ENCODE data around the gene PPP1R9B.

PPP1R9B gene, protein sequence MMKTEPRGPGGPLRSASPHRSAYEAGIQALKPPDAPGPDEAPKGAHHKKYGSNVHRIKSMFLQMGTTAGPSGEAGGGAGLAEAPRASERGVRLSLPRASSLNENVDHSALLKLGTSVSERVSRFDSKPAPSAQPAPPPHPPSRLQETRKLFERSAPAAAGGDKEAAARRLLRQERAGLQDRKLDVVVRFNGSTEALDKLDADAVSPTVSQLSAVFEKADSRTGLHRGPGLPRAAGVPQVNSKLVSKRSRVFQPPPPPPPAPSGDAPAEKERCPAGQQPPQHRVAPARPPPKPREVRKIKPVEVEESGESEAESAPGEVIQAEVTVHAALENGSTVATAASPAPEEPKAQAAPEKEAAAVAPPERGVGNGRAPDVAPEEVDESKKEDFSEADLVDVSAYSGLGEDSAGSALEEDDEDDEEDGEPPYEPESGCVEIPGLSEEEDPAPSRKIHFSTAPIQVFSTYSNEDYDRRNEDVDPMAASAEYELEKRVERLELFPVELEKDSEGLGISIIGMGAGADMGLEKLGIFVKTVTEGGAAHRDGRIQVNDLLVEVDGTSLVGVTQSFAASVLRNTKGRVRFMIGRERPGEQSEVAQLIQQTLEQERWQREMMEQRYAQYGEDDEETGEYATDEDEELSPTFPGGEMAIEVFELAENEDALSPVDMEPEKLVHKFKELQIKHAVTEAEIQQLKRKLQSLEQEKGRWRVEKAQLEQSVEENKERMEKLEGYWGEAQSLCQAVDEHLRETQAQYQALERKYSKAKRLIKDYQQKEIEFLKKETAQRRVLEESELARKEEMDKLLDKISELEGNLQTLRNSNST

DNA sequence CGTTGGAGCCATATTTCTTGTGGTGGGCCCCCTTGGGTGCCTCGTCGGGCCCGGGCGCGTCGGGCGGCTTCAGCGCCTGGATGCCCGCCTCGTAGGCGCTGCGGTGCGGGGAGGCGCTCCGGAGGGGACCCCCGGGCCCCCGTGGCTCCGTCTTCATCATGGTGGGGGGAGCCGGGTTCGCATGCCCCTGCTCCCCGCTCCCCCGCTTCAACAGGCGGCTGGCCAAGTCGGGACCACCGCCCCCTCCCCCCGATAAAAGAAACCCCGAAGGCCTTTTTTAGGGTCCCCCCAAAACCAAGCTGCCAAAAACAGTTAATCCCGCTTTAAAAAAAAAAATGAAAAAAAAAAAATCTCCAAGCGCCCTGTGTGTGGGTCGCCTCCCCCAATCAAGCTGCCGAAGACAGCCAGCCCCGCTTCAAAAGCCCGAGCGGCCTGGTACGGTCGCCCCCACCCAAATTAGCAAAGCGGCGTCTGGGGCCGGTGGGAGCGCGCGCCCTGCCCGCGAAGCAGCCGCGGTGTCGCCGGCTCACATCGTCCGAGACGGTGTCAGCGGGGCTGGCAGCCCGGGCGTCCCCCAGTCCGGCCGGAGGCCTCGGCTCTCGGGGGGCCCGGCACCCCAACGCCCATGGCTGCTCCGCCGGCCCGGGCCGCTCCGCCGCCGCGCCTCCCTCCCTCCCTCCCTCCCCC, at the start of gene PPP1R9B:
Gene PPP1R9B, minus strand, starts transcription at position 324 of the 687 bp plus-strand sequence. Its CDS starts 164 bp downstream, at position 160.
- no peak for DNase-seq
- TF ChIP-seq POLR2A (IDR thresholded peaks at IDR 0.05; ENCODE audit: low read length) (peak; percentile 9), GATA1 (IDR thresholded peaks at IDR 0.05; ENCODE audit: low read depth, low read length) (no peak)

DNA sequence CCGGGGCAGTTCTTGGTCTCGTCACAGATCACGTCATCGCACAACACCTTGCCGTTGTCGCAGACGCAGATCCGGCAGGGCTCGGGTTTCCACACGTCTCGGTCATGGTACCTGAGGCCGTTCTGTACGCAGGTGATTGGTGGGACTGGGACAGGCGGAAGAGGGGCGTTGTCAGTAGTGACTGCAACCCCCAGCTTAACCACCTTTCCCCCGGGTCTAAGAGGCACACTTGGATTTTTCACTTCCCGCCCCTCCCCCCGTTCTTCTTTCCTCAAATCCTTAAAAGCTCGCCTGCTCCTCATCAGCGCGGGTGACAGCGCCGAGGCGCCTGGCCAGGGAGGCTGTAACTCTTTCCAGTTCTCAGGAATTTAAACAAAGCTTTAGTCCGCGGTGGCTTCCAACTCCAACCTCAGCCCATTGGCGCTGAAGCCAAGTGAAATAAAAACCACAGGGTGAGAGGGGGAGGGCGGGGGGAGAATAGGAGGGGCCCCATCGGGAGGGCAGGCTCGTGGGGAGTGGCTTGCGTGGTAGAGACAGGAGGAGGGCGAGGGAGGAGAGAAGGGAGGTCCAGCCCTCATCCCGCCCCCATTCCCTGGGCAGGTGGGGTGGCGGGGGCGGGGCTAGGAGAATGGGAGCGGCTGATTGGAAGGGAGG, 49.5 kb upstream of the PPP1R9B start:
- peak; percentile 58 to 68 for DNase-seq
- TF ChIP-seq GATA1 (IDR thresholded peaks at IDR 0.05; ENCODE audit: low read depth, low read length) (no peak), POLR2A (IDR thresholded peaks at IDR 0.05; ENCODE audit: low read length) (no peak)

DNA sequence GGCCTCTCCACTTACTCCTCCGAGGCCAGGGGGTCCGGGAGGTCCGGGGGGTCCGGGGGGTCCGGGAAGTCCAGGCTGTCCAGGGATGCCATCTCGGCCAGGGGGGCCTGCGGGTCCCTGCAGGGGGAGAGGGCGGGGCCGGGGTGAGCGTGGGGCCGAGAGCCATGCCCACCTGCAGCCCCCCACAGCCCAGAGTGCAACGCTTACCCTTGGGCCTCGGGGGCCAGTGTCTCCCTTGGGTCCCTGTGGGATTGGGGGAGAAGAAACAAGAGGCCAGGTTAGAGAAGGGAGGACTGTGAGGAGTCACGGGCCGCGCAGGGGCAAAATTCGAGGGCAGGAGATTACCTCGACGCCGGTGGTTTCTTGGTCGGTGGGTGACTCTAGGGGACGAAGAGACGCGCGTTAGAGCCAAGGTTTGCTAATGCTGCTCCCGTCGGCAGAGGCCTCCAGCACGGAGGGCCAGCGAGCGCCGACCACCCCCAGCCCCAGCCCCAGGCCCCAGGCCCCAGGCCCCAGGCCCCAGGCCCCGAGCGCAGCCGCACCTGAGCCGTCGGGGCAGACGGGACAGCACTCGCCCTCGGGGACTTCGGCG, 48.8 kb upstream of the PPP1R9B start:
- no peak for DNase-seq
- TF ChIP-seq POLR2A (IDR thresholded peaks at IDR 0.05; ENCODE audit: low read length) (no peak), GATA1 (IDR thresholded peaks at IDR 0.05; ENCODE audit: low read depth, low read length) (no peak)

DNA sequence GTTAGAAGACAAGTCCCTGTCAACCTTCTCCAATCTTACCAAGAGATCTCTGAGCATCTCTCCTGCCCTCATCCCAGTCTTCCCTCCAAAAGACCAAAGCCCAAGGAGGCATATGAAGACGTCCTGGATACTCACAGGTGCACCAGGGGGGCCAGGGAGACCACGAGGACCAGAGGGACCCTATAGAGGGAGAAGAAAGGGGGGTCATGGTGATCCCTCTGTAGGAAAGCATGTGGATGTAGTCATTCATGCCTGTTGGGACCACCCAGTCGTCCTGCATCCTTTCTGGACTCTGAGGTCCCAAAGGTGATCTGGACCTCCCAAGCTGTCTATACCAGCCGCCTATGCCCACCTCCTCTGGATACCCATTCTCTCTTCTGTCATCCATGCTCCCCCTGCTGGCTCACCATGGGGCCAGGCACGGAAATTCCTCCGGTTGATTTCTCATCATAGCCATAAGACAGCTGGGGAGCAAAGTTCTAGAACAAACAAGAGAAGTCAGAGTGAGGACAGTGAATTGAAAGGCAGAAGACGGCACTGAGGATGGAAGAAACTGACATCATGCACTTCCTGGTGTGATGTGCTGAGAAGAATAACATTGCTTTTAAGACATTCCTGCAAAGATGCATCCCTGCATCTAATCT, 47.7 kb upstream of the PPP1R9B start:
- DNase-seq = peak; percentile 31 to 46

DNA sequence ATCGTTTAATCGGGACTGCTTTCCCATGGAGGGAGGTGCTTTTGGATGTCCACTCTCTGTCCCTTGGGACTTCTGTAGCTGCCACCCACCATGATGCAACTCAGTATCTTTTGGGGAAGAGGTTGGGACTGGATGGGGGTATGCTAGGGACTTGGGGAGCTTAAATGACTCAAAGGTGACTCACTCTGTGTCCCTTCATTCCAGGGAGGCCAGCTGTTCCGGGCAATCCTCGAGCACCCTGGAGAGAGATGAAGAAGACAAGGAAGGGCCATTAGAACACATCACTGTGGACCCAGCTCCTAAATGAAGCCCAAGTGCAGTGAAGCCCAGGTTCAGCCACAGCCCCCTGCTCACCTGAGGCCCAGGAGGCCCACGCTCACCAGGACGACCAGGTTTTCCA, 46.3 kb upstream of the PPP1R9B start:
- TF ChIP-seq GATA1 (IDR thresholded peaks at IDR 0.05; ENCODE audit: low read depth, low read length) = no peak
- no peak for TF ChIP-seq POLR2A (IDR thresholded peaks at IDR 0.05; ENCODE audit: low read length)
- no peak for DNase-seq

More for the DNA sequence above, 47.7 kb upstream of the PPP1R9B start:
- no peak for TF ChIP-seq POLR2A (IDR thresholded peaks at IDR 0.05; ENCODE audit: low read length)
- TF ChIP-seq GATA1 (IDR thresholded peaks at IDR 0.05; ENCODE audit: low read depth, low read length) = no peak

DNA sequence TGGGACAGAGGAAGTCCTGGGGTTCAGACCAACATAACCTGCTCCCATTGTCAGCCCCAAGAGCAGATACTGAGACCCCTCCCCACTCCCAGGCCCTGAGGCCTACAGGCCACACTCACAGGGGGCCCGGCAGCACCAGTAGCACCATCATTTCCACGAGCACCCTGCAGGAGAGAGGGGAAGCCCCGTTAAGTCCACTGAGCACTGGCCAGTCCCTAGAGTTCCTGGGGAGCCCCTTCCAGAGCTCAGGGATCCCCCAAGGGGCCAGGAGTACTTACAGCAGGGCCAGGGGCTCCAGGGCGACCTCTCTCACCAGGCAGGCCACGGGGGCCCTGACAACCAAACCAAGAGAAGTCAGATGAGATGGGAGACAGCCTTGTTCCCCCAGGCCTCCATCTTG, 45.6 kb upstream of the PPP1R9B start:
- DNase-seq = no peak
- TF ChIP-seq GATA1 (IDR thresholded peaks at IDR 0.05; ENCODE audit: low read depth, low read length) (no peak), POLR2A (IDR thresholded peaks at IDR 0.05; ENCODE audit: low read length) (no peak)

DNA sequence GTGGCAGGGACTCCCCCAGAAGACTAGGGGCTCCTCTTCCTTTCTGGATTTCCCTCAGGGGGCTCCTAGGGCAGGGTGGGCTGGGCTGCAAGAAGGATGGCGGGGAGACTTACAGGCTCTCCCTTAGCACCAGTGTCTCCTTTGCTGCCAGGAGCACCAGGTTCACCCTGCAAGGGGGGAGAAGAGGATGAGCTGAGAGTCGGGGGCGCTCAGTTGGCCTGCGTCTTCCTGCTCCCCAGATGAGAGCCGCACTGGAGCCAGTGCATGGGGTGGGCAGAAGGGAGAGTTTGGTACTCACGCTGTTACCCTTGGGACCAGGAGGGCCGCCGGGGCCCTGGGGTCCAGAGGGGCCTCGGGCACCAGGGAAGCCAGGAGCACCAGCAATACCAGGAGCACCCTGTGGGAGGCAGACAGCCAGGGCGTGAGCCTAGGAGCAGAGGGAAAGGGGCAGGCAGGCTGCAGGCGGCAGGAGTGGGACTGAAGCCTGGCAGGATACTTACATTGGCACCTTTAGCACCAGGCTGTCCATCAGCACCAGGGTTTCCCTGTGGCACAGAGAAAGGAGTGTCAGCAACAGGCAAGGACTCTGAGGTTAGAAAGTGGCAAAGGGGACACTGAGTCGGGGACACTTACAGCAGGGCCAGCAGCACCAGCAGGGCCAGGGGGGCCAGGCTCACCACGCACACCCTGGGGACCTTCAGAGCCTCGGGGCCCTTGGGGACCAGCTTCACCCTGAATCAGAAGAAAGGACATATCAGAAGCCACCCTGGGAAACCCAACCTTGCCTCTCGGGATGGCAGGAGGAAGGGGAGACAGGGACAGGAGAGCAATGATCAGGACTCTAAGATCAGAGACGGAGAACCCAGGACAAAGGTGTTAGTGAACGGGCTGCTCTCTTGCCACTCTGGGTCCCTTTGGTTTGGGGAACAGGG, 44.7 kb upstream of the PPP1R9B start:
- no peak for DNase-seq
- TF ChIP-seq POLR2A (IDR thresholded peaks at IDR 0.05; ENCODE audit: low read length) (no peak), GATA1 (IDR thresholded peaks at IDR 0.05; ENCODE audit: low read depth, low read length) (no peak)

DNA sequence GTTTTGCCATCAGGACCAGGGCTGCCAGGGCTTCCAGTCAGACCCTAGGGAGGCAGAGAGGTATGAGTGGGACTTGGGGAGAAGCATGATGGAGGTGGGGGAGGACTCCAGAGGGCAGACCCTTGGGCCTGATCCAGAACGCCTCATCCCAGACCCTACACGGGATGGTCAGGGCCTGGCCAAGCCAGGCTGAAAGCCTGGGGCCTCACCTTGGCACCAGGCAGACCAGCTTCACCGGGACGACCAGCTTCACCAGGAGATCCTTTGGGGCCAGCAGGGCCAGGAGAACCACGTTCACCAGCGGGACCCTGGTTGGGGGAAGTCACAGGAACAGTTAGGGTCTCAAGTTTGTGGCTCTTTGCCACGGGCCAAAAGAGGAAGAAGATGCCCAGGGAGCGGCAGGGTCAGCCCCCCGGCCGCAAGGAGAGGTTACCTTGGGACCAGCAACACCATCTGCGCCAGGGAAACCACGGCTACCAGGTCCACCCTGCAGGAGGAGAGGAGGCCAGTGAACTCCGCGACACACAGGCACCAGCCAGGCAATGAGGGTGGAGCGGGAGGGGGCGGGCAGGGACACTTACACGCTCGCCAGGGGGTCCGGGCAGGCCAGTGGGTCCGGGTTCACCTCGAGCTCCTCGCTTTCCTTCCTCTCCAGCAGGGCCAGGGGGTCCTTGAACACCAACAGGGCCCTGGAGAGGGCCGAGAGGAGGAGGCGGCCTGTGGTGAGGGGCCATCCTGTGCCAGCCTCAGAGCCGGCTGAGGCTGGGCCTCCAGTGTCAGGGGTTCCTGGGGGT, 43.9 kb upstream of the PPP1R9B start:
- TF ChIP-seq GATA1 (IDR thresholded peaks at IDR 0.05; ENCODE audit: low read depth, low read length) (no peak), POLR2A (IDR thresholded peaks at IDR 0.05; ENCODE audit: low read length) (no peak)
- DNase-seq = no peak

DNA sequence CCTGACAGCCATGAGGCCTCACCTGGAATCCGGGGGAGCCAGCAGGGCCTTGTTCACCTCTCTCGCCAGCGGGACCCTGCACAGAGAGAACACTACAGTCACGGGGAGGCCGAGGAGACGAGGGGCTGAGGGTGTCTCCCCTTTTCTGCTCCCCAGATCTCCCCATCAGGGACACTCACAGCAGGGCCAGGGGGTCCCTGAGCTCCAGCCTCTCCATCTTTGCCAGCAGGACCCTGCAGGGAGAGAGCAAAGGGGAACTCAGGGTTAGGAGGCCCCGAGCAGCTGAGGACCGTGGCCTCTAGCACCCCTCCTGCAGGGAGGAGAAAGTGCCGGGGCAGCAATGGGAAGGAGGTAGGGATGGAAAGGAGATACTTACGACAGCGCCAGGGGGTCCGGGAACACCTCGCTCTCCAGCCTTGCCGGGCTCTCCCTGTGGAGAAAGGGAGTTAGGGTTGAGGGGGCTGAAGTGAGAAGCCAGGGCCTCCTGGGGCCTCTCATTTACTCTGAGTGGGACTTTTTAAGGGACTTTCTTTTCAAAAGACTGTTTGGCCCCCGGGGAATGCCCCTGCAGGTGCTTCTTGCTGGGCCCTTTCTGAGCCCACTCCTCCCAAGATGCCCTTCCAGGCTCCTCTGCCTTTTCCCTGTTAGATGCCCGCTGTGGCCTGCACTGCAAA, 42.3 kb upstream of the PPP1R9B start:
- DNase-seq = no peak
- TF ChIP-seq POLR2A (IDR thresholded peaks at IDR 0.05; ENCODE audit: low read length) = no peak
- TF ChIP-seq GATA1 (IDR thresholded peaks at IDR 0.05; ENCODE audit: low read depth, low read length) = no peak

DNA sequence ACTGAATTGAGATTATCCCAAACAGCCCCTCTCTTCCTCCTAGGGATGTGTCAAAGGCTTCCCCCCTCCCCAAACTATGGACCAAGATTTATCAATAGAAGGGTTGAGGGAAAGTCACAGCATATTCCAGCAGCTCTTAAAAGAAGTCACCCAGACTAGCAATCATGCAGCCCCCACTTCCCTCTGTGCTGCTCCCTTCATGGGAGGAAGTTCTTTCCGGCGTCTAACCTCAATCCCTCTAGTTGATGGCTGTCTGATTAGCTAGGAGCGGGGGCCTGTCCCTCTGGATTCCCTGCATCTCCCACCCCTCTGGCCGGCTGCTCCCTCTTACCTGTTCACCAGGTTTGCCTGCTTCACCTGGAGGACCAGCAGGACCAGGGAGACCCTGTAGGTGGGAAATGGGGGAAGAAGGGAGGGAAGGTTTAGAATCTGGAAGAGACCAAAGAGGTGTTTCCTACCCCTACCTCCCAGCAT, 41.7 kb upstream of the PPP1R9B start:
- no peak for TF ChIP-seq GATA1 (IDR thresholded peaks at IDR 0.05; ENCODE audit: low read depth, low read length)
- no peak for TF ChIP-seq POLR2A (IDR thresholded peaks at IDR 0.05; ENCODE audit: low read length)

More for the DNA sequence above, 41.7 kb upstream of the PPP1R9B start:
- no peak for DNase-seq

All from erythroblast (primary cell).